Measurements from ENCODE around the gene SLK.

DNA sequence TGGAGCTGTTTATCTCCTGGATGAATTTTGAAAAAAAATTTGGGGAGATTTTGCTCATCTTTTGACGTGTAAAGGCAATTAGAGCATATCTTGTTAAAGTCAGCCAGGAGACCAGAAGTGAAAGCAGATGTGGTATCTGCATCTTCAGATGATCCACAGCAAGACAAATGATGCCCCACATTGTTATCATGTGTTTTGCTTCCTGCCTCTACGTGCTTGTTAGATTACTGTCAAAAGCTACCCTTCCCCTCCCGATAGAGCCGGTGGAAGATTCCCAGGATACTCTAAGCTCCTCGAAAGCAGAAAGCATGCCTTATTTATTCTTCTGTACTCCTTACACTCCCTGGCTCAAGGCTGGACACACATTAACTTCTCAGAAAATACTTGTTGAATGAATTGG is 105.8 kb downstream of the SLK start:
- TF ChIP-seq, protein P1, sequence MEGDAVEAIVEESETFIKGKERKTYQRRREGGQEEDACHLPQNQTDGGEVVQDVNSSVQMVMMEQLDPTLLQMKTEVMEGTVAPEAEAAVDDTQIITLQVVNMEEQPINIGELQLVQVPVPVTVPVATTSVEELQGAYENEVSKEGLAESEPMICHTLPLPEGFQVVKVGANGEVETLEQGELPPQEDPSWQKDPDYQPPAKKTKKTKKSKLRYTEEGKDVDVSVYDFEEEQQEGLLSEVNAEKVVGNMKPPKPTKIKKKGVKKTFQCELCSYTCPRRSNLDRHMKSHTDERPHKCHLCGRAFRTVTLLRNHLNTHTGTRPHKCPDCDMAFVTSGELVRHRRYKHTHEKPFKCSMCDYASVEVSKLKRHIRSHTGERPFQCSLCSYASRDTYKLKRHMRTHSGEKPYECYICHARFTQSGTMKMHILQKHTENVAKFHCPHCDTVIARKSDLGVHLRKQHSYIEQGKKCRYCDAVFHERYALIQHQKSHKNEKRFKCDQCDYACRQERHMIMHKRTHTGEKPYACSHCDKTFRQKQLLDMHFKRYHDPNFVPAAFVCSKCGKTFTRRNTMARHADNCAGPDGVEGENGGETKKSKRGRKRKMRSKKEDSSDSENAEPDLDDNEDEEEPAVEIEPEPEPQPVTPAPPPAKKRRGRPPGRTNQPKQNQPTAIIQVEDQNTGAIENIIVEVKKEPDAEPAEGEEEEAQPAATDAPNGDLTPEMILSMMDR (conservative IDR thresholded peaks at IDR 0.05; ENCODE audit: low read depth, low read length), result no peak
- TF ChIP-seq EZH2 (IDR thresholded peaks at IDR 0.05; ENCODE audit: borderline replicate concordance, low read depth, low read length, poor library complexity, severe bottlenecking), result no peak
